HCT116 (cell line): ENCODE results near the gene LHFPL4. TPM values are rescaled to one million over a fixed set of nuclear protein-coding genes. Genes with fewer than 3 reads are reported as not detected.

ENCODE experiments used
- ATAC-seq: fragments of 200-7000 bp; cut with Tn5 transposase; 2 replicates; pipeline ENCODE4 v1.9.1; 2020; ENCODE audit warnings: mild to moderate bottlenecking, moderate library complexity
- BruUV-seq: library from RNA; stranded (reverse); fragments of 400-500 nt; replicated peaks from 2 replicates; lab custom pipeline; 2021; lab: Mats Ljungman, UMichigan
- CTCF ChIA-PET: fragments of 300-600 bp; sonication (Branson Sonifier 250); formaldehyde crosslinking; loops from one replicate; lab custom pipeline; 2021; ENCODE audit warnings: antibody characterized with exemption; lab: Charles Lee
- POLR2A ChIA-PET: fragments of 300-600, 350-600 bp; sonication (Branson Sonifier 250); formaldehyde crosslinking; loops from one replicate; lab custom pipeline; 2021; ENCODE audit warnings: antibody characterized with exemption; lab: Charles Lee
- RAD21 ChIA-PET, 2 experiments: fragments of 300-600 bp; sonication (Branson Sonifier 250); formaldehyde crosslinking; loops; one replicate each; lab custom pipeline; 2023; ENCODE audit warnings: low total read pairs in 2 of 2; ENCODE audit not compliant: uncharacterized antibody in 2 of 2, unreplicated experiment in 2 of 2, low non-redundant PET in 1 of 2; lab: Charles Lee
- DNase-seq: peaks from one replicate; pipeline ENCODE4 v3.0.0-alpha.2; 2010; ENCODE audit warnings: low read depth, low spot score
- H2AFZ ChIP-seq: fragments of 200-600 bp; shearing (Covaris generic), sonication (generic); 2 replicates; pipeline ENCODE4 v1.6.1; 2017; ENCODE audit warnings: low read depth, mixed run types, mixed read lengths, antibody characterized with exemption, low read length; ENCODE audit not compliant: poor library complexity, severe bottlenecking
- H3K27ac ChIP-seq: 2 replicates; pipeline ENCODE4 v1.5.1; 2012; ENCODE audit warnings: low read depth, low read length
- H3K27me3 ChIP-seq: fragments of 200-600 bp; sonication (generic); 2 replicates; pipeline ENCODE4 v1.6.1; 2016; ENCODE audit warnings: mixed run types, low read length, mixed read lengths; ENCODE audit not compliant: insufficient read depth
- H3K36me3 ChIP-seq, 2 experiments: fragments of 200-500 bp in 1 of 2; fragments of 200-600 bp in 1 of 2; sonication (Bioruptor generic) in 1 of 2; sonication (generic) in 1 of 2; 2 replicates each; pipeline versions ENCODE4 v1.5.1 to v1.6.1; 2014 to 2016; ENCODE audit warnings: low read length in 2 of 2, inconsistent platforms in 1 of 2, mixed read lengths in 1 of 2, mixed run types in 1 of 2; ENCODE audit not compliant: insufficient read depth in 2 of 2, control insufficient read depth in 1 of 2
- H3K4me1 ChIP-seq, 2 experiments: fragments of 200-600 bp in 1 of 2; sonication (generic) in 1 of 2; 2 replicates each; pipeline versions ENCODE4 v1.5.1 to v1.6.1; 2012 to 2017; ENCODE audit warnings: low read length in 2 of 2, inconsistent platforms in 1 of 2, mild to moderate bottlenecking in 1 of 2, mixed read lengths in 1 of 2, mixed run types in 1 of 2, moderate library complexity in 1 of 2; ENCODE audit not compliant: insufficient read depth in 2 of 2, control insufficient read depth in 1 of 2
- H3K4me2 ChIP-seq: fragments of 200-600 bp; sonication (generic); 2 replicates; pipeline ENCODE4 v1.6.1; 2017; ENCODE audit warnings: mixed run types, low read length, mixed read lengths
- H3K4me3 ChIP-seq, 2 experiments: fragments of 200-600 bp in 1 of 2; sonication (generic) in 1 of 2; replicated peaks in 1 of 2; 2 replicates each; pipeline ENCODE4 v1.5.1; 2011 to 2016; ENCODE audit warnings: low read length in 2 of 2, control low read depth in 1 of 2, low read depth in 1 of 2, mild to moderate bottlenecking in 1 of 2, mixed read lengths in 1 of 2, mixed run types in 1 of 2
- H3K79me2 ChIP-seq: fragments of 200-600 bp; sonication (generic); 2 replicates; pipeline ENCODE4 v1.6.1; 2017; ENCODE audit warnings: mild to moderate bottlenecking, mixed run types, low read length, moderate library complexity, mixed read lengths; ENCODE audit not compliant: insufficient read depth
- H3K9ac ChIP-seq: fragments of 200-600 bp; sonication (generic); 2 replicates; pipeline ENCODE4 v1.6.1; 2016; ENCODE audit warnings: low read length, mixed read lengths
- H3K9me2 ChIP-seq: fragments of 200-600 bp; sonication (generic), shearing (Covaris generic); 2 replicates; pipeline ENCODE4 v1.6.1; 2017; ENCODE audit warnings: mixed run types, mild to moderate bottlenecking, moderate library complexity; ENCODE audit not compliant: insufficient read depth
- H3K9me3 ChIP-seq, 2 experiments: fragments of 200-500 bp in 1 of 2; fragments of 200-600 bp in 1 of 2; sonication (Bioruptor generic) in 1 of 2; sonication (generic) in 1 of 2; 2 replicates each; pipeline ENCODE4 v1.6.1; 2014 to 2017; ENCODE audit warnings: low read length in 2 of 2, mixed read lengths in 2 of 2, inconsistent platforms in 1 of 2, low read depth in 1 of 2, mild to moderate bottlenecking in 1 of 2, mixed run types in 1 of 2, moderate library complexity in 1 of 2; ENCODE audit not compliant: control insufficient read depth in 1 of 2, insufficient read depth in 1 of 2
- H4K20me1 ChIP-seq: fragments of 200-600 bp; sonication (generic), shearing (Covaris generic); 2 replicates; pipeline ENCODE4 v1.6.1; 2017; ENCODE audit warnings: mixed run types, mild to moderate bottlenecking, moderate library complexity; ENCODE audit not compliant: insufficient read depth
- CBX3 ChIP-seq: IDR thresholded peaks from 2 replicates; pipeline ENCODE4 v1.6.1; 2012; ENCODE audit warnings: low read depth
- EGR1 ChIP-seq: IDR thresholded peaks from 2 replicates; pipeline ENCODE4 v1.6.1; 2012; ENCODE audit warnings: low read depth
- EZH2phosphoT487 ChIP-seq: fragments of 200-600 bp; IDR thresholded peaks from 2 replicates; pipeline ENCODE4 v1.6.1; 2018; ENCODE audit warnings: antibody characterized with exemption, borderline replicate concordance
- JUND ChIP-seq: IDR thresholded peaks from 2 replicates; pipeline ENCODE4 v1.6.1; 2012
- POLR2A ChIP-seq: IDR thresholded peaks from 2 replicates; pipeline ENCODE4 v1.7.0; 2011; ENCODE audit warnings: borderline replicate concordance; ENCODE audit not compliant: insufficient read depth, insufficient read length; ENCODE audit errors: extremely low read depth
- POLR2AphosphoS5 ChIP-seq: IDR thresholded peaks from 2 replicates; pipeline ENCODE4 v1.6.1; 2011; ENCODE audit warnings: mild to moderate bottlenecking, low read depth, low read length, moderate library complexity
- SP1 ChIP-seq: IDR thresholded peaks from 2 replicates; pipeline ENCODE4 v1.6.1; 2012; ENCODE audit warnings: low read depth
- SRF ChIP-seq: IDR thresholded peaks from 2 replicates; pipeline ENCODE4 v1.6.1; 2012; ENCODE audit warnings: low read depth
- TCF7L2 ChIP-seq: IDR thresholded peaks from 2 replicates; pipeline ENCODE4 v1.7.0; 2011; ENCODE audit warnings: borderline replicate concordance, inconsistent platforms; ENCODE audit not compliant: insufficient read depth, insufficient read length; ENCODE audit errors: extremely low read depth
- YY1 ChIP-seq: IDR thresholded peaks from 2 replicates; pipeline ENCODE4 v1.6.1; 2011; ENCODE audit warnings: low read length, low read depth, moderate library complexity, mild to moderate bottlenecking; ENCODE audit not compliant: insufficient replicate concordance; ENCODE audit errors: extremely low read depth
- ZNF274 ChIP-seq: fragments of 200-500 bp; sonication (Bioruptor generic); IDR thresholded peaks from 2 replicates; pipeline ENCODE4 v1.6.1; 2014; ENCODE audit warnings: mild to moderate bottlenecking, low read depth, low read length, inconsistent platforms
- intact Hi-C: fragments of 100-400 bp; cut with micrococcal nuclease; formaldehyde crosslinking; loops from 2 replicates; pipeline ENCODE4 v1.10.0; 2022
- total RNA-seq: library from RNA; stranded (reverse); gene quantifications from one replicate; pipeline ENCODE4 v1.2.1, GENCODE V29; 2021; ENCODE audit not compliant: unreplicated experiment
- TF ChIP-seq, protein P1 (sequence below): IDR thresholded peaks from 2 replicates; pipeline ENCODE4 v1.6.1; 2012
- TF ChIP-seq, protein P2 (sequence below), 3 experiments: fragments of 200-600 bp in 1 of 3; sonication (generic) in 1 of 3; IDR thresholded peaks in 2 of 3; conservative IDR thresholded peaks in 1 of 3; 2 replicates each; pipeline ENCODE4 v1.5.1; 2012 to 2017; ENCODE audit warnings: low read depth in 2 of 3, low read length in 2 of 3, antibody characterized with exemption in 1 of 3, borderline replicate concordance in 1 of 3, control low read depth in 1 of 3, mild to moderate bottlenecking in 1 of 3, mixed read lengths in 1 of 3, mixed run types in 1 of 3, moderate library complexity in 1 of 3; ENCODE audit not compliant: insufficient read depth in 1 of 3
- TF ChIP-seq, protein P3 (sequence below): IDR thresholded peaks from 2 replicates; pipeline ENCODE4 v1.6.1; 2011; ENCODE audit warnings: mild to moderate bottlenecking, low read length, moderate library complexity; ENCODE audit not compliant: insufficient replicate concordance; ENCODE audit errors: extremely low read depth

LHFPL4 gene
- total RNA-seq, 1 experiment from 2014 or later = not detected

DNA sequence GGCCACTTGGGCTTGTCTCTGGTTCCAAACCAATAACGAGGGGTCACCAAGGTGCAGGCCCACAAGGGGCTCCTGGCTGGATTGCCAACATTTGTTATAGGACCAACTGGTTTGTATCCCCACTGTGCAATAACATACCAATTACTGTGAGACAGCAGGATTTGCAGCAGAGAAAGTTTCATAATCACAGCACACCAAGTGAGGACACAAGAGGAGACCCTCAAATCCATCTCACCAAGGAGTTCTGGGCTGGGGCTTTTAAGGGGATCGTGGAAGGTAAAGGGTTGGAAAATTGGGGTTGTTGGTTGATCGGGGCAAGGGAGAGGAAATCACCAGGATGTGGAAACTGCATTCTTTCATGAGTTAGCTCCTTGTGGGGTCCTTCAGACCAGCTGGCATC, 29.7 kb upstream of the LHFPL4 start:
- TF ChIP-seq POLR2A (no peak), EGR1 (no peak), SP1 (no peak), YY1 (no peak), CBX3 (no peak), JUND (no peak), SRF (no peak), TCF7L2 (no peak)
- TF ChIP-seq, protein P1, sequence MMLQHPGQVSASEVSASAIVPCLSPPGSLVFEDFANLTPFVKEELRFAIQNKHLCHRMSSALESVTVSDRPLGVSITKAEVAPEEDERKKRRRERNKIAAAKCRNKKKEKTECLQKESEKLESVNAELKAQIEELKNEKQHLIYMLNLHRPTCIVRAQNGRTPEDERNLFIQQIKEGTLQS = no peak
- intact Hi-C loops = no loop called here
- no peak for ATAC-seq
- Histone ChIP-seq H3K4me1 (no peaks in the 10 kb centered on the region), H3K9ac (no peak overlapping the region), H3K27me3 (no peaks in the 10 kb centered on the region), H3K79me2 (no peaks in the 10 kb centered on the region), H3K9me2 (no peaks in the 10 kb centered on the region), H2AFZ (no peak overlapping the region), H4K20me1 (no peaks in the 10 kb centered on the region), H3K9me3 (no peaks in the 10 kb centered on the region; a peak in 1 of 4 replicates), H3K36me3 (no peaks in the 10 kb centered on the region), H3K27ac (no peak overlapping the region), H3K4me2 (no peak overlapping the region), H3K4me3 (no peak overlapping the region)
- ChIA-PET RAD21 (no interaction called here), CTCF (no interaction called here), POLR2A (no interaction called here)
- no TSS peak for BruUV-seq
- DNase-seq = no peak

DNA sequence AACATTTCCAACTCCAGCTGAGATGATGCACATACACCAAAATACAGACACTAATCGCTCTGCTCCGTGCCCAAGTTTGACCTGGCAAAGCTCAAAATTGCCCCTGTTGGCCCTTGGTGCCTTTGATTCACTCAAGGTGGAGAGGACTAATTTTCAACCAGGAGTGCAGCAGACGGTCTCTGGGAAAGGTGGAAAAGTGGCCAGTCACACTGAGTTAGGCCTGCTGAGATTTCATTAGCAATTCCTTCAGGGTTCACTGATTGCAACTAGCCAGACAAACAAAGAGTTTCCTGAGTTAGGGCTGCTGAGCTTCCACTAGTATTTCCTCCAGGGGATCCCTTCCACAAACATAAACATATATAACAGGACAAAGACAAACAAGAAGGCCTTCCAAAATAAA, 28.7 kb upstream of the LHFPL4 start:
- CTCF ChIA-PET = no interaction called here
- Histone ChIP-seq H3K4me2 (no peak overlapping the region), H3K4me1 (no peaks in the 10 kb centered on the region), H3K27ac (no peak overlapping the region), H3K9me2 (no peaks in the 10 kb centered on the region), H3K9ac (no peak overlapping the region), H2AFZ (no peak overlapping the region), H3K4me3 (no peak overlapping the region), H3K36me3 (no peaks in the 10 kb centered on the region), H3K79me2 (no peaks in the 10 kb centered on the region), H3K27me3 (no peaks in the 10 kb centered on the region), H4K20me1 (no peaks in the 10 kb centered on the region), H3K9me3 (no peaks in the 10 kb centered on the region; a peak in 1 of 4 replicates)
- no peak for TF ChIP-seq POLR2AphosphoS5
- TF ChIP-seq EZH2phosphoT487 = no peak
- TF ChIP-seq, protein P2, sequence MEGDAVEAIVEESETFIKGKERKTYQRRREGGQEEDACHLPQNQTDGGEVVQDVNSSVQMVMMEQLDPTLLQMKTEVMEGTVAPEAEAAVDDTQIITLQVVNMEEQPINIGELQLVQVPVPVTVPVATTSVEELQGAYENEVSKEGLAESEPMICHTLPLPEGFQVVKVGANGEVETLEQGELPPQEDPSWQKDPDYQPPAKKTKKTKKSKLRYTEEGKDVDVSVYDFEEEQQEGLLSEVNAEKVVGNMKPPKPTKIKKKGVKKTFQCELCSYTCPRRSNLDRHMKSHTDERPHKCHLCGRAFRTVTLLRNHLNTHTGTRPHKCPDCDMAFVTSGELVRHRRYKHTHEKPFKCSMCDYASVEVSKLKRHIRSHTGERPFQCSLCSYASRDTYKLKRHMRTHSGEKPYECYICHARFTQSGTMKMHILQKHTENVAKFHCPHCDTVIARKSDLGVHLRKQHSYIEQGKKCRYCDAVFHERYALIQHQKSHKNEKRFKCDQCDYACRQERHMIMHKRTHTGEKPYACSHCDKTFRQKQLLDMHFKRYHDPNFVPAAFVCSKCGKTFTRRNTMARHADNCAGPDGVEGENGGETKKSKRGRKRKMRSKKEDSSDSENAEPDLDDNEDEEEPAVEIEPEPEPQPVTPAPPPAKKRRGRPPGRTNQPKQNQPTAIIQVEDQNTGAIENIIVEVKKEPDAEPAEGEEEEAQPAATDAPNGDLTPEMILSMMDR (IDR thresholded peaks at IDR 0.05 in 2 of 3, conservative IDR thresholded peaks at IDR 0.05 in 1 of 3; ENCODE audit: borderline replicate concordance in 1 of 3, insufficient read depth in 1 of 3, low read depth in 2 of 3, low read length in 2 of 3) = no peak
- TF ChIP-seq EGR1 = no peak
- TF ChIP-seq YY1 = no peak
- TF ChIP-seq ZNF274 = no peak
- no peak for TF ChIP-seq JUND
- TF ChIP-seq, protein P3, sequence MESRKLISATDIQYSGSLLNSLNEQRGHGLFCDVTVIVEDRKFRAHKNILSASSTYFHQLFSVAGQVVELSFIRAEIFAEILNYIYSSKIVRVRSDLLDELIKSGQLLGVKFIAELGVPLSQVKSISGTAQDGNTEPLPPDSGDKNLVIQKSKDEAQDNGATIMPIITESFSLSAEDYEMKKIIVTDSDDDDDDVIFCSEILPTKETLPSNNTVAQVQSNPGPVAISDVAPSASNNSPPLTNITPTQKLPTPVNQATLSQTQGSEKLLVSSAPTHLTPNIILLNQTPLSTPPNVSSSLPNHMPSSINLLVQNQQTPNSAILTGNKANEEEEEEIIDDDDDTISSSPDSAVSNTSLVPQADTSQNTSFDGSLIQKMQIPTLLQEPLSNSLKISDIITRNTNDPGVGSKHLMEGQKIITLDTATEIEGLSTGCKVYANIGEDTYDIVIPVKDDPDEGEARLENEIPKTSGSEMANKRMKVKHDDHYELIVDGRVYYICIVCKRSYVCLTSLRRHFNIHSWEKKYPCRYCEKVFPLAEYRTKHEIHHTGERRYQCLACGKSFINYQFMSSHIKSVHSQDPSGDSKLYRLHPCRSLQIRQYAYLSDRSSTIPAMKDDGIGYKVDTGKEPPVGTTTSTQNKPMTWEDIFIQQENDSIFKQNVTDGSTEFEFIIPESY = no peak
- ATAC-seq = no peak
- no TSS peak for BruUV-seq
- POLR2A ChIA-PET = no interaction called here
- intact Hi-C loops = no loop called here
- RAD21 ChIA-PET = no interaction called here
- no peak for DNase-seq
